Stomach (tissue), 9 donors: ENCODE results near the gene MEGF8. TPM values are rescaled to one million over a fixed set of nuclear protein-coding genes. Genes with fewer than 3 reads are reported as not detected.

Experiments used
- DNase-seq, 2 donors: peaks; one replicate each; pipeline versions ENCODE4 v3.0.0 to v3.0.0-alpha.2; 2013 to 2019
- H3K27ac ChIP-seq, 5 donors: fragments of 200-600 bp in 4 of 5; sonication (generic) in 4 of 5; one replicate each; pipeline ENCODE4 v1.5.1; 2013 to 2019; ENCODE audit warnings: mild to moderate bottlenecking in 1 of 5, moderate library complexity in 1 of 5
- H3K27me3 ChIP-seq, 3 donors: fragments of 200-600 bp; sonication (generic); one replicate each; pipeline ENCODE4 v1.5.1; 2017 to 2019; ENCODE audit warnings: mixed run types in 1 of 3
- H3K36me3 ChIP-seq, 4 donors: fragments of 200-600 bp; sonication (generic); 1 replicate in 3 of 4; 2 replicates in 1 of 4; pipeline ENCODE4 v1.5.1; 2016 to 2019
- H3K4me1 ChIP-seq, 4 donors: fragments of 200-600 bp; sonication (generic); one replicate each; pipeline ENCODE4 v1.5.1; 2016 to 2019
- H3K4me3 ChIP-seq, 4 donors: fragments of 200-600 bp; sonication (generic) in 3 of 4; one replicate each; pipeline ENCODE4 v1.5.1; 2016 to 2019; ENCODE audit warnings: mild to moderate bottlenecking in 1 of 4
- H3K9me3 ChIP-seq, 4 donors: fragments of 200-600 bp; sonication (generic); one replicate each; pipeline ENCODE4 v1.5.1; 2016 to 2019
- CTCF ChIP-seq, 7 experiments: fragments of 450-650 bp in 4 of 7; fragments of 200-600 bp in 3 of 7; sonication (generic) in 3 of 7; IDR thresholded peaks; one replicate each; pipeline ENCODE4 v1.5.1; 2016 to 2019; ENCODE audit warnings: antibody characterized with exemption in 7 of 7, control low read depth in 2 of 7, mild to moderate bottlenecking in 1 of 7
- EP300 ChIP-seq: sonication (generic); formaldehyde crosslinking; IDR thresholded peaks from one replicate; pipeline ENCODE4 v1.6.1; 2017; ENCODE audit warnings: antibody characterized with exemption
- POLR2A ChIP-seq, 4 donors: fragments of 450-650 bp; IDR thresholded peaks; one replicate each; pipeline ENCODE4 v1.6.1; 2016; ENCODE audit warnings: antibody characterized with exemption in 4 of 4, control low read depth in 2 of 4, mild to moderate bottlenecking in 1 of 4, moderate library complexity in 1 of 4
- POLR2AphosphoS5 ChIP-seq, 3 donors: sonication (generic); formaldehyde crosslinking; IDR thresholded peaks; one replicate each; pipeline ENCODE4 v1.6.1; 2016; ENCODE audit warnings: antibody characterized with exemption in 3 of 3
- WGBS, 5 donors: extraction: QIAGEN DNeasy Blood & Tissue Kit in 3 of 5; methylation state at CpG; one replicate each; pipeline versions ENCODE4 v1.1.5 to v1.1.7; 2013 to 2018; 5-methylcytosine and 5-hydroxymethylcytosine counted together
- intact Hi-C: fragments of 100-400 bp; cut with DNase I; formaldehyde crosslinking; loops from one replicate; pipeline ENCODE4 v1.15.1; 2023; ENCODE audit warnings: low total_unique reads
- polyA plus RNA-seq, 3 donors: library from polyadenylated mRNA; stranded (reverse); fragments of 200-250 nt; gene quantifications; one replicate each; pipeline ENCODE4 v1.2.3, GENCODE V29; 2013
- total RNA-seq, 5 donors: library from RNA; depleted of rRNA; stranded (reverse); fragments of >200 nt; gene quantifications; one replicate each; pipeline versions ENCODE4 v1.1.0 to v1.2.3, GENCODE V29; 2014 to 2016
- donor health status: healthy with polysubstance abuse.
- donor health status: Bipolar disorder and iron deficiency.
- donor health status: healthy.

MEGF8 gene
- total and polyA plus RNA-seq, 8 donors, result 2.6 to 46.3 (median 12.3) TPM

DNA sequence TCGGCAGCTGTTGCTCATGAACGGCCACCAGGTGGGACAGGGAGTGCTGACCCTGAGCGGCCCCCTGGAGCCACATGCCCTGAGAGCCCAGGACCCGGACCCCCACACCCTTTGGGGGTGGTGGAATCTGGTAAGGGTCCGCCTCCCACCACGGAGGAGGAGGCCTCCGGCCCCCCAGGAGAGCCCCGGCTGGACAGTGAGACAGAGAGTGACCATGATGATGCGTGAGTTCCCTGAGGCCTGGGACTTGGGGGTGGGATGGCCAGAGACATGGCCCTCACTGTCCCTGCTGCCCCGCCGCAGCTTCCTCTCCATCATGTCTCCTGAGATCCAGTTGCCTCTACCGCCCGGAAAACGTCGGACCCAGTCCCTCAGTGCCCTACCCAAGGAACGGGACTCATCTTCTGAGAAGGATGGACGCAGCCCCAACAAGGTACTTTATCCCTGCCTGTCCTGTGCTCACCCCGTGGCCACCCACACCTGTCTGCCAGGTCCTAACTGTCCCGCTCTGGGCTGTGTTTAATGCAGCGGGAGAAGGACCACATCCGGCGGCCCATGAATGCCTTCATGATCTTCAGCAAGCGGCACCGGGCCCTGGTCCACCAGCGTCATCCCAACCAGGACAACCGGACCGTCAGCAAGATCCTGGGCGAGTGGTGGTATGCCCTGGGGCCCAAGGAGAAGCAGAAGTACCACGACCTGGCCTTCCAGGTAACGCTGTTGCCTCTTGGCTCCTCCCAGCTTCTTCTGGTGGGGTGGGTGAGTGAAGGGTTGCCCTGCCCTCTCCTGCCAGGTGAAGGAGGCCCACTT, 38.2 kb upstream of the MEGF8 start:
- TF ChIP-seq CTCF (IDR thresholded peaks at IDR 0.05), result no peak
- peak overlapping the region; percentile 12 to 100 (median 76) for H3K27ac ChIP-seq
- intact Hi-C loops, result loop anchor here (5.0 kb wide), 1 partner anchor 40 kb away; no protein-coding TSS in a partner anchor
- no peaks in the 10 kb centered on the region for H3K27me3 ChIP-seq
- WGBS, 5 donors, result 87 to 90% (median 88%) methylated on average over 24 to 30 of the region's 30 CpGs
- peaks cover 51 to 57% (median 56%) of the 10 kb centered on the region in 4 donors for H3K36me3 ChIP-seq
- DNase-seq, result no peak
- peak overlapping the region in 1 of 4 donors; percentile 71 for H3K4me3 ChIP-seq
- H3K4me1 ChIP-seq, result peaks cover 33 to 79% (median 59%) of the 10 kb centered on the region in 4 donors
- H3K9me3 ChIP-seq, result no peaks in the 10 kb centered on the region

GRCh38 chr19:42287827-42288107, 37.7 kb upstream of the MEGF8 start:
- intact Hi-C loops, result loop anchor here (5.0 kb wide), 1 partner anchor 40 kb away; no protein-coding TSS in a partner anchor
- DNase-seq, result no peak
- Histone ChIP-seq H3K27me3 (no peaks in the 10 kb centered on the region), H3K9me3 (no peaks in the 10 kb centered on the region), H3K4me1 (peaks cover 28 to 76% (median 55%) of the 10 kb centered on the region in 4 donors), H3K27ac (peak overlapping the region in 1 of 5 donors; percentile 100), H3K4me3 (no peak overlapping the region), H3K36me3 (peaks cover 57 to 62% (median 62%) of the 10 kb centered on the region in 4 donors)
- 88 to 90% (median 90%) methylated on average over 10 of the region's 10 CpGs for WGBS, 5 donors
- TF ChIP-seq POLR2AphosphoS5 (IDR thresholded peaks at IDR 0.05) (no peak), POLR2A (IDR thresholded peaks at IDR 0.05) (no peak)

DNA sequence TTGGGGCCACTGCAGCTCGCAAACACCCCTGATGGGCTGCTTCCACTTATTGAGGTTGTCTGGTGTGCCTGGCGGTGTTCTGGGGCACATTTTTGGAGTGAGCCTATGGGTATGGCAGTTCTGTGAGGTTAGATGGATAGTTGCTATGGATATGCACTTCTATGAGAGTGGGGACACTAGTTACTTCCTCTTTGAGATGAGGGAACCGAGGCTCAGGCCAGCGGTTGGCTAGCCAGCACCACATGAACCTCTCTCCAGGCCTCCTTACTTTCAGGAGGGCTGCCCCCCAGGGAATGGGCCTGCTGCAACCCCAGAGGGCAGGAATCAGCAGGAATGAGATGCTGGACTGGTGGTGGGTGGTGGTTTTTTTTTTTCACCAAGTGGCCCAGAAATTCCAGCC, 37.0 kb upstream of the MEGF8 start:
- intact Hi-C loops, result loop anchor here (5.0 kb wide), 1 partner anchor 41 kb away; no protein-coding TSS in a partner anchor
- Histone ChIP-seq H3K36me3 (peaks cover 63 to 69% (median 68%) of the 10 kb centered on the region in 4 donors), H3K4me3 (no peak overlapping the region), H3K9me3 (no peaks in the 10 kb centered on the region), H3K4me1 (peaks cover 22 to 70% (median 49%) of the 10 kb centered on the region in 4 donors), H3K27me3 (no peaks in the 10 kb centered on the region), H3K27ac (peak overlapping the region in 1 of 5 donors; percentile 15)
- DNase-seq, result no peak
- WGBS, 5 donors, result 76 to 92% (median 82%) methylated on average over 4 of the region's 4 CpGs
- TF ChIP-seq POLR2AphosphoS5 (IDR thresholded peaks at IDR 0.05) (no peak), CTCF (IDR thresholded peaks at IDR 0.05) (no peak)

DNA sequence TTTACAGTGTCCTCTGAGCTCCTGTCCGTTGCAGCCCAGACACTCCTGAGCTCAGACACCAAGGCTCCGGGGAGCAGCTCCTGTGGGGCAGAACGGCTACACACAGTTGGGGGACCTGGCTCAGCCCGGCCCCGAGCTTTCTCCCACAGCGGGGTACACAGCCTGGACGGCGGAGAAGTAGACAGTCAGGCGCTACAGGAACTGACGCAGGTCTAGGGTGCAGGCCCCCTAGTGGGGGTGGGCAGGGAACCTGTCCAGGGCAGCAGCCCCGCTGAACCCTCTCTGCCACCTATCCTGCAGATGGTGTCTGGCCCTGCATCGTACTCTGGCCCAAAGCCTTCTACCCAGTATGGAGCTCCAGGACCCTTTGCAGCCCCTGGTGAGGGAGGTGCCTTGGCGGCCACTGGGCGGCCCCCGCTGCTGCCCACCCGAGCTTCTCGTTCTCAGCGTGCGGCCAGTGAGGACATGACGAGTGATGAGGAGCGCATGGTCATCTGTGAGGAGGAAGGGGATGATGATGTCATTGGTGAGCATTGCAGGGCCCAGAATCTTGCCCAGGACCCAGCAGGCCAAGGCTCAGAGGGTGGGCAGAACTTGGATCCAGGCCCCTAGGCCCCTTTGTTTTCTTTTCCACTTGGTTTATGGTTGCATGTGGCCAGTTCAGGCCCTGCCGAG, 36.4 kb upstream of the MEGF8 start:
- H3K9me3 ChIP-seq, result no peaks in the 10 kb centered on the region
- H3K4me3 ChIP-seq, result no peak overlapping the region
- no peak for DNase-seq
- H3K27ac ChIP-seq, result peak overlapping the region in 1 of 5 donors; percentile 15
- no peak for TF ChIP-seq POLR2A (IDR thresholded peaks at IDR 0.05)
- no peak for TF ChIP-seq EP300
- TF ChIP-seq POLR2AphosphoS5 (IDR thresholded peaks at IDR 0.05), result no peak
- no peak for TF ChIP-seq CTCF (IDR thresholded peaks at IDR 0.05)
- WGBS, 5 donors, result 85 to 94% (median 91%) methylated on average over 18 to 22 of the region's 22 CpGs
- no peaks in the 10 kb centered on the region for H3K27me3 ChIP-seq
- intact Hi-C loops, result loop anchor here (5.0 kb wide), 1 partner anchor 42 kb away; no protein-coding TSS in a partner anchor
- H3K36me3 ChIP-seq, result peaks cover 69 to 75% (median 74%) of the 10 kb centered on the region in 4 donors
- H3K4me1 ChIP-seq, result peaks cover 21 to 68% (median 47%) of the 10 kb centered on the region in 4 donors
